ENCODE measurements around the gene PPM1H.
"Not testable (repeated sequence)": the region's sequence is repeated elsewhere in the genome, so short reads cannot be mapped to it uniquely, and the experiment has no call there.

PPM1H gene

GRCh38 chr12:62882696-62883095 lies 52.3 kb downstream of the PPM1H start:
- TF ChIP-seq CTCF (IDR thresholded peaks at IDR 0.05; ENCODE audit: borderline replicate concordance, insufficient read depth, low read depth, low read length) = no peak
- H3K4me3 ChIP-seq (ENCODE audit: low read depth, low read length) = no peak overlapping the region

GRCh38 chr12:62882140-62882539 lies 52.8 kb downstream of the PPM1H start:
- TF ChIP-seq CTCF (IDR thresholded peaks at IDR 0.05; ENCODE audit: borderline replicate concordance, insufficient read depth, low read depth, low read length) = no peak
- no peak overlapping the region for H3K4me3 ChIP-seq (ENCODE audit: low read depth, low read length)

- no peak for TF ChIP-seq CTCF (IDR thresholded peaks at IDR 0.05; ENCODE audit: borderline replicate concordance, insufficient read depth, low read depth, low read length)
- no peak overlapping the region for H3K4me3 ChIP-seq (ENCODE audit: low read depth, low read length)
Measured at GRCh38 chr12:62879691-62880090, 55.3 kb downstream of the PPM1H start.

- H3K4me3 ChIP-seq (ENCODE audit: low read depth, low read length) = not testable (repeated sequence)
Measured at GRCh38 chr12:62879228-62879627, 55.7 kb downstream of the PPM1H start.

- no peak for TF ChIP-seq CTCF (IDR thresholded peaks at IDR 0.05; ENCODE audit: borderline replicate concordance, insufficient read depth, low read depth, low read length)
Measured at GRCh38 chr12:62878211-62878610, 56.7 kb downstream of the PPM1H start.

GRCh38 chr12:62876938-62877548 lies 57.9 kb downstream of the PPM1H start:
- TF ChIP-seq CTCF (IDR thresholded peaks at IDR 0.05; ENCODE audit: borderline replicate concordance, insufficient read depth, low read depth, low read length) = no peak
- no peak overlapping the region for H3K4me3 ChIP-seq (ENCODE audit: low read depth, low read length)

More at GRCh38 chr12:62878211-62878610, 56.7 kb downstream of the PPM1H start:
- no peak overlapping the region for H3K4me3 ChIP-seq (ENCODE audit: low read depth, low read length)

- TF ChIP-seq CTCF (IDR thresholded peaks at IDR 0.05; ENCODE audit: borderline replicate concordance, insufficient read depth, low read depth, low read length) = no peak
- H3K4me3 ChIP-seq (ENCODE audit: low read depth, low read length) = no peak overlapping the region
Measured at GRCh38 chr12:62873826-62874448, 61.0 kb downstream of the PPM1H start.

Measured in GM12875 (cell line).